Transverse colon (tissue), 3 donors: ENCODE data around the gene NR4A1.

Experiments
- CTCF ChIP-seq, 5 experiments: fragments of 200-600 bp in 3 of 5; fragments of 450-650 bp in 2 of 5; sonication (generic) in 3 of 5; IDR thresholded peaks; 1 replicate in 2 of 5; 2 replicates in 3 of 5; pipeline ENCODE4 v1.5.1; 2016 to 2017; ENCODE audit warnings: antibody characterized with exemption in 5 of 5, inconsistent platforms in 3 of 5, mild to moderate bottlenecking in 2 of 5, moderate library complexity in 1 of 5
- EP300 ChIP-seq: sonication (generic); formaldehyde crosslinking; IDR thresholded peaks from one replicate; pipeline ENCODE4 v1.6.1; 2017; ENCODE audit warnings: antibody characterized with exemption, low read depth

- no peak for TF ChIP-seq CTCF (IDR thresholded peaks at IDR 0.05)
- no peak for TF ChIP-seq EP300
Measured at GRCh38 chr12:52063981-52064649, 12.9 kb downstream of the NR4A1 start.
